ENCODE measurements around the gene C3orf49.

The C3orf49 gene

GRCh38 chr3:63886858-63887257 is 67.8 kb downstream of the C3orf49 start:
- no peak for DNase-seq (ENCODE audit: low spot score)

GRCh38 chr3:63891518-63891917 is 72.4 kb downstream of the C3orf49 start:
- no peak for DNase-seq (ENCODE audit: low spot score)

GRCh38 chr3:63892773-63893352 is 73.8 kb downstream of the C3orf49 start:
- DNase-seq (ENCODE audit: low spot score): no peak

GRCh38 chr3:63895422-63896189 is 76.5 kb downstream of the C3orf49 start:
- no peak for DNase-seq (ENCODE audit: low spot score)

GRCh38 chr3:63896332-63897030 is 77.4 kb downstream of the C3orf49 start:
- DNase-seq (ENCODE audit: low spot score): no peak
